Loucy (cell line): ENCODE results near the gene CACNA1C.

Experiments
- H2AFZ ChIP-seq: fragments of 200-600 bp; sonication (generic); 2 replicates; pipeline ENCODE4 v1.6.0; 2016; ENCODE audit warnings: antibody characterized with exemption, mild to moderate bottlenecking, low read length, moderate library complexity
- H3F3A ChIP-seq: fragments of 200-600 bp; 2 replicates; pipeline ENCODE4 v1.6.0; 2016; ENCODE audit warnings: antibody characterized with exemption, low read depth, mild to moderate bottlenecking
- H3K27me3 ChIP-seq: fragments of 200-600 bp; sonication (generic); 2 replicates; pipeline ENCODE4 v1.6.1; 2014; ENCODE audit warnings: low read length, mild to moderate bottlenecking; ENCODE audit not compliant: insufficient read depth, poor library complexity, severe bottlenecking
- H3K36me3 ChIP-seq: fragments of 200-600 bp; sonication (generic); 2 replicates; pipeline ENCODE4 v1.6.1; 2016; ENCODE audit warnings: low read length; ENCODE audit not compliant: insufficient read depth
- H3K4me1 ChIP-seq: fragments of 200-600 bp; sonication (generic); 2 replicates; pipeline ENCODE4 v1.5.1; 2014; ENCODE audit warnings: low read length, mild to moderate bottlenecking; ENCODE audit not compliant: insufficient read depth, poor library complexity, severe bottlenecking
- H3K4me2 ChIP-seq: fragments of 200-600 bp; sonication (generic); 2 replicates; pipeline ENCODE4 v1.6.0; 2014; ENCODE audit warnings: antibody characterized with exemption, low read length, low read depth, mild to moderate bottlenecking; ENCODE audit not compliant: poor library complexity, severe bottlenecking
- H3K4me3 ChIP-seq: fragments of 200-600 bp; sonication (generic); 2 replicates; pipeline ENCODE4 v1.5.1; 2014; ENCODE audit warnings: low read length, mild to moderate bottlenecking, mixed read lengths; ENCODE audit not compliant: poor library complexity, severe bottlenecking
- H3K79me2 ChIP-seq: fragments of 200-600 bp; sonication (generic); 2 replicates; pipeline ENCODE4 v1.6.1; 2014; ENCODE audit warnings: low read length; ENCODE audit not compliant: insufficient read depth
- H3K9ac ChIP-seq: fragments of 200-600 bp; sonication (generic); 2 replicates; pipeline ENCODE4 v1.6.0; 2014; ENCODE audit warnings: mild to moderate bottlenecking, low read depth, low read length, moderate library complexity; ENCODE audit not compliant: poor library complexity, severe bottlenecking
- H3K9me2 ChIP-seq: fragments of 200-600 bp; sonication (generic); replicated peaks from 2 replicates; pipeline ENCODE4 v1.6.1; 2016; ENCODE audit warnings: low read depth, low read length, mixed read lengths
- H3K9me3 ChIP-seq: fragments of 200-600 bp; sonication (generic); 2 replicates; pipeline ENCODE4 v1.6.1; 2014; ENCODE audit warnings: mild to moderate bottlenecking, antibody characterized with exemption, low read length, low read depth; ENCODE audit not compliant: insufficient read depth
- H4K20me1 ChIP-seq: fragments of 200-600 bp; sonication (generic); 2 replicates; pipeline ENCODE4 v1.6.0; 2014; ENCODE audit warnings: antibody characterized with exemption, low read length, mild to moderate bottlenecking; ENCODE audit not compliant: insufficient read depth, poor library complexity, severe bottlenecking
- CTCF ChIP-seq: fragments of 200-600 bp; sonication (generic); conservative IDR thresholded peaks from 2 replicates; pipeline ENCODE4 v1.5.1; 2014; ENCODE audit warnings: mild to moderate bottlenecking, antibody characterized with exemption, low read length
- EZH2phosphoT487 ChIP-seq: fragments of 200-600 bp; IDR thresholded peaks from 2 replicates; pipeline ENCODE4 v1.6.1; 2018; ENCODE audit warnings: antibody characterized with exemption, mild to moderate bottlenecking, moderate library complexity, borderline replicate concordance

The CACNA1C gene

GRCh38 chr12:2410496-2410895, 357.7 kb downstream of the CACNA1C start:
- Histone ChIP-seq H3K9me2 (no peaks in the 10 kb centered on the region), H2AFZ (no peak overlapping the region), H4K20me1 (no peaks in the 10 kb centered on the region), H3K36me3 (no peaks in the 10 kb centered on the region), H3K4me3 (no peak overlapping the region), H3K27me3 (no peaks in the 10 kb centered on the region), H3K9me3 (no peaks in the 10 kb centered on the region), H3K4me1 (no peaks in the 10 kb centered on the region), H3K79me2 (no peaks in the 10 kb centered on the region), H3F3A (no peaks in the 10 kb centered on the region), H3K4me2 (no peak overlapping the region), H3K9ac (no peak overlapping the region)
- TF ChIP-seq CTCF, result no peak
- TF ChIP-seq EZH2phosphoT487, result no peak

DNA sequence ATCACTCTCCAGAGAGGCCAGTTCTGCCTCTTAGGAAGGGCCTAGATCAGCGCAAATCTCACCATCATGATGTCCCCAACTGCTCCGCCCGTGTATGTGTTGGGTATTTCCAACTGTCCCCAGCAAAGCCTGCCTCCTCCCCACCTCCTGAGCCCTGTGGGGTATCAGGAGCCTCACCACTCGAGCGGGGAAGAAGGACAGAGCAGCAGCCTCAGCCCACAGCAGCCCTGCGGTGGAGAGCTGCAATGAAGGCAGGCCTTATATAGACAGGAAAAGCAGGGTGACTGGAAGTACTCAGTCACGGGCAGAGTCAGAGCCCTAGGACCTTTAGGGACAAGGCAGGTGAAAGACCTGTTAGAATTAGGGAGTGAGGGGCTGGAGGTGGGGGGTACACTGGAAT, 358.2 kb downstream of the CACNA1C start:
- Histone ChIP-seq H3K36me3 (no peaks in the 10 kb centered on the region), H3K27me3 (no peaks in the 10 kb centered on the region), H3K4me2 (no peak overlapping the region), H3F3A (no peaks in the 10 kb centered on the region), H3K9me3 (no peaks in the 10 kb centered on the region), H3K4me1 (no peaks in the 10 kb centered on the region), H2AFZ (no peak overlapping the region), H3K4me3 (no peak overlapping the region), H3K9ac (no peak overlapping the region), H3K9me2 (no peaks in the 10 kb centered on the region), H4K20me1 (no peaks in the 10 kb centered on the region), H3K79me2 (no peaks in the 10 kb centered on the region)
- TF ChIP-seq EZH2phosphoT487, result no peak

GRCh38 chr12:2411616-2412304, 359.0 kb downstream of the CACNA1C start:
- no peak overlapping the region for H2AFZ ChIP-seq
- no peaks in the 10 kb centered on the region for H3K27me3 ChIP-seq
- no peak for TF ChIP-seq EZH2phosphoT487
- no peaks in the 10 kb centered on the region for H3F3A ChIP-seq
- no peak overlapping the region for H3K4me3 ChIP-seq
- H3K9me2 ChIP-seq, result no peaks in the 10 kb centered on the region
- H3K79me2 ChIP-seq, result no peaks in the 10 kb centered on the region
- H3K4me1 ChIP-seq, result no peaks in the 10 kb centered on the region
- H3K4me2 ChIP-seq, result no peak overlapping the region
- no peaks in the 10 kb centered on the region for H3K36me3 ChIP-seq
- no peaks in the 10 kb centered on the region for H3K9me3 ChIP-seq
- no peak overlapping the region for H3K9ac ChIP-seq
- no peaks in the 10 kb centered on the region for H4K20me1 ChIP-seq

DNA sequence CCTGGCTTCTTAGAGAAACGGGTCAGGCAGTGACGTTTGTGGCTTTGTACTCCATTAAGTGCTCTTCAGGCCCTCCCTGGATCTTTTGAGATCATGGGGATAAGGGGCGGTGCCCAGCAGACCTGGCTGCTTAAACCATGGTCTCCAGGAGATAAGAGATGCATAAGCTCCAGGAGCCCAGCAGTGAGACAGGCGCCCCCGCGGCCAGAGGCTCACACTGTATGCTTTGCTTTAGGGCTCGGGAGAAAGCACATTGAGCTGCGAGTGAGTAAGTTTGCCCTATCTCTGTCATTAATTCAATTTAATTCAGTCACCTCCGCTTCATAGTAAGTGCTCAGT, 359.5 kb downstream of the CACNA1C start:
- no peaks in the 10 kb centered on the region for H3K4me1 ChIP-seq
- no peak overlapping the region for H3K9ac ChIP-seq
- no peak for TF ChIP-seq CTCF
- no peaks in the 10 kb centered on the region for H3K9me2 ChIP-seq
- H2AFZ ChIP-seq, result no peak overlapping the region
- no peak overlapping the region for H3K4me2 ChIP-seq
- H3F3A ChIP-seq, result no peaks in the 10 kb centered on the region
- no peaks in the 10 kb centered on the region for H3K27me3 ChIP-seq
- no peak overlapping the region for H3K4me3 ChIP-seq
- no peaks in the 10 kb centered on the region for H3K9me3 ChIP-seq
- H3K79me2 ChIP-seq, result no peaks in the 10 kb centered on the region
- no peaks in the 10 kb centered on the region for H4K20me1 ChIP-seq
- no peaks in the 10 kb centered on the region for H3K36me3 ChIP-seq
